K562 (cell line): Measurements from ENCODE around the gene CLDN5. TPM values are rescaled to one million over a fixed set of nuclear protein-coding genes. Genes with fewer than 3 reads are reported as not detected.

Experiments
- RAD51 ChIP-seq: fragments of 450-650 bp; IDR thresholded peaks from 2 replicates; pipeline ENCODE4 v1.7.1; 2016; ENCODE audit warnings: low read depth, mild to moderate bottlenecking, borderline replicate concordance
- ZNF263 ChIP-seq: sonication (generic); formaldehyde crosslinking; IDR thresholded peaks from 2 replicates; pipeline ENCODE4 v1.8.0; 2022; ENCODE audit warnings: mild to moderate bottlenecking, missing genetic modification reagents, borderline replicate concordance
- polyA plus RNA-seq, 8 experiments: library from polyadenylated mRNA; depleted of rRNA in 4 of 8; stranded (reverse) in 5 of 8; unstranded in 3 of 8; fragments of >200 nt; fragmentation: Nextera tagmentation in 2 of 8; fragmentation: Illumina TruSeq in 1 of 8; extraction: Ambion mirVana in 2 of 8; extraction: Trizol in 1 of 8; gene quantifications; 2 replicates each; pipeline versions ENCODE4 v1.2.1 to v1.2.3, GENCODE V29; 2011 to 2014; ENCODE audit warnings: inconsistent platforms in 1 of 8, missing spikeins in 1 of 8
- total RNA-seq, 7 experiments: library from RNA; depleted of rRNA in 6 of 7; stranded (reverse); fragments of >200 nt in 6 of 7; fragmentation: Illumina TruSeq in 2 of 7; extraction: Trizol in 2 of 7; gene quantifications; 2 replicates each; pipeline versions ENCODE4 v1.2.1 to v1.2.3, GENCODE V29; 2011 to 2021; ENCODE audit warnings: low replicate concordance in 1 of 7
- TF ChIP-seq, protein P1 (sequence below): fragments of 200-400 bp; formaldehyde crosslinking; IDR thresholded peaks from 2 replicates; pipeline ENCODE4 v1.6.1; 2017; ENCODE audit warnings: mild to moderate bottlenecking, low read depth, low read length, moderate library complexity
- TF ChIP-seq, protein P2 (sequence below): fragments of 450-650 bp; IDR thresholded peaks from 2 replicates; pipeline ENCODE4 v1.7.1; 2018; ENCODE audit warnings: mild to moderate bottlenecking, low read depth; ENCODE audit not compliant: partially characterized antibody

CLDN5 gene
- total and polyA plus RNA-seq, 9 of the 15 experiments (the other 6 are each of a cell fraction or from before 2014, with no cell fraction given), result 0.20 TPM; not detected in 8

DNA sequence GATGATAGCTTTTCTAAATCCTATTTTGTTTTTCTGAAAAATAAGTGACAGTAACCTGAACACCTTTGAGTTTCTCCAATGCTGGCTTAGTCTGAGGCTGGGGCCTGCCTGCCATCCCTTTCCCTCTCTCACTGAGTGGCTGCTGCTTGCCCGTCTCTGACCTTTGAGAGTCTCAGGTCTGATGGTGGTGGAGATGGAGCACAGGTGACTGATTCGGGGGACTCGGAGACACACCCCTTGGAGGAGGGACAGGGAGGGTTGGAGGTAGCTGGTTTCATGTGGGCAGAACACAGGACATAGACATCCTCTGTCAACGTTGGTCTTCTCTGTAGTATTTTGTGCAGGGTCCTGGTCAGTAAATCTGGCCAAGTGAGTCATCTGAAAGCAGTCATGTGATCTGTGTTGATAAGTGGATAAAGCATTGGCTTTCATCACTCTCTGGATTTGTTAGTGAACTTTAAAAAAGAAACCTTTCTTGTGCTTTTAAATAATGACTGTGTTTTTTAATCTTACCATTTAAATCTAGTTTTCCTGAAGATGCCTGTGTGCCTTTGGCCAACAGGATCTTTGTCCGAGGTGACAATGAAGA, 47.1 kb upstream of the CLDN5 start (continued):
- TF ChIP-seq, protein P1, sequence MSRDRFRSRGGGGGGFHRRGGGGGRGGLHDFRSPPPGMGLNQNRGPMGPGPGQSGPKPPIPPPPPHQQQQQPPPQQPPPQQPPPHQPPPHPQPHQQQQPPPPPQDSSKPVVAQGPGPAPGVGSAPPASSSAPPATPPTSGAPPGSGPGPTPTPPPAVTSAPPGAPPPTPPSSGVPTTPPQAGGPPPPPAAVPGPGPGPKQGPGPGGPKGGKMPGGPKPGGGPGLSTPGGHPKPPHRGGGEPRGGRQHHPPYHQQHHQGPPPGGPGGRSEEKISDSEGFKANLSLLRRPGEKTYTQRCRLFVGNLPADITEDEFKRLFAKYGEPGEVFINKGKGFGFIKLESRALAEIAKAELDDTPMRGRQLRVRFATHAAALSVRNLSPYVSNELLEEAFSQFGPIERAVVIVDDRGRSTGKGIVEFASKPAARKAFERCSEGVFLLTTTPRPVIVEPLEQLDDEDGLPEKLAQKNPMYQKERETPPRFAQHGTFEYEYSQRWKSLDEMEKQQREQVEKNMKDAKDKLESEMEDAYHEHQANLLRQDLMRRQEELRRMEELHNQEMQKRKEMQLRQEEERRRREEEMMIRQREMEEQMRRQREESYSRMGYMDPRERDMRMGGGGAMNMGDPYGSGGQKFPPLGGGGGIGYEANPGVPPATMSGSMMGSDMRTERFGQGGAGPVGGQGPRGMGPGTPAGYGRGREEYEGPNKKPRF, result no peak
- TF ChIP-seq RAD51 (peak; percentile 74), ZNF263 (CRISPR knock-in tag) (peak; percentile 23; the same call in 1 of the 2 replicates)
- TF ChIP-seq, protein P2, sequence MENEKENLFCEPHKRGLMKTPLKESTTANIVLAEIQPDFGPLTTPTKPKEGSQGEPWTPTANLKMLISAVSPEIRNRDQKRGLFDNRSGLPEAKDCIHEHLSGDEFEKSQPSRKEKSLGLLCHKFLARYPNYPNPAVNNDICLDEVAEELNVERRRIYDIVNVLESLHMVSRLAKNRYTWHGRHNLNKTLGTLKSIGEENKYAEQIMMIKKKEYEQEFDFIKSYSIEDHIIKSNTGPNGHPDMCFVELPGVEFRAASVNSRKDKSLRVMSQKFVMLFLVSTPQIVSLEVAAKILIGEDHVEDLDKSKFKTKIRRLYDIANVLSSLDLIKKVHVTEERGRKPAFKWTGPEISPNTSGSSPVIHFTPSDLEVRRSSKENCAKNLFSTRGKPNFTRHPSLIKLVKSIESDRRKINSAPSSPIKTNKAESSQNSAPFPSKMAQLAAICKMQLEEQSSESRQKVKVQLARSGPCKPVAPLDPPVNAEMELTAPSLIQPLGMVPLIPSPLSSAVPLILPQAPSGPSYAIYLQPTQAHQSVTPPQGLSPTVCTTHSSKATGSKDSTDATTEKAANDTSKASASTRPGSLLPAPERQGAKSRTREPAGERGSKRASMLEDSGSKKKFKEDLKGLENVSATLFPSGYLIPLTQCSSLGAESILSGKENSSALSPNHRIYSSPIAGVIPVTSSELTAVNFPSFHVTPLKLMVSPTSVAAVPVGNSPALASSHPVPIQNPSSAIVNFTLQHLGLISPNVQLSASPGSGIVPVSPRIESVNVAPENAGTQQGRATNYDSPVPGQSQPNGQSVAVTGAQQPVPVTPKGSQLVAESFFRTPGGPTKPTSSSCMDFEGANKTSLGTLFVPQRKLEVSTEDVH, result no peak
